ENCODE measurements around the gene ANKFN1. TPM values are rescaled to one million over a fixed set of nuclear protein-coding genes. Genes with fewer than 3 reads are reported as not detected.

Gene ANKFN1
- total RNA-seq, 4 donors from 2014 or later: 0.13 to 1.4 (median 0.75) TPM

DNA sequence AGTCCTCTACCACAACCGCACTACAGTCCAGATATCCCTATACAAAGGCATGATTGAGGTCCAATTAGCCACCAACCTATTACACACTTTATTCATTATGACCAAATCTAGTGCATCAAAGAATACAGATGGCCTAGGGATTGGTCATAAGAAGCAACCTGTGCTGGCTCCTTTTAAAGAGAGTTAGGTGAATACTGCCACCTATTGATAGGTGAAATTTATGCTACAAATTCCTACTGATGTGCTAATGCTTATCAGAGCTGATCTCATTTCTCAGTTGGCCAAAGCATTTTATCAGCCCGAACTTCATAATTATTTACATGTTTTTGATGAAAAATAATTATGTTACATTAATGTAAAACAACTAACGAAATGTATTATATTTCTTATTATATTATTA, 166.3 kb downstream of the ANKFN1 start:
- Histone ChIP-seq H3K4me1 (no peaks in the 10 kb centered on the region), H3K4me3 (no peak overlapping the region), H3K36me3 (no peaks in the 10 kb centered on the region), H3K27ac (no peak overlapping the region), H3K9me3 (no peaks in the 10 kb centered on the region), H3K27me3 (peaks cover 21% of the 10 kb centered on the region)
- 54 to 69% methylated on average over 3 of the region's 3 CpGs for WGBS, 2 donors (ENCODE audit: low coverage in 1 of 2)
- TF ChIP-seq, protein P1, sequence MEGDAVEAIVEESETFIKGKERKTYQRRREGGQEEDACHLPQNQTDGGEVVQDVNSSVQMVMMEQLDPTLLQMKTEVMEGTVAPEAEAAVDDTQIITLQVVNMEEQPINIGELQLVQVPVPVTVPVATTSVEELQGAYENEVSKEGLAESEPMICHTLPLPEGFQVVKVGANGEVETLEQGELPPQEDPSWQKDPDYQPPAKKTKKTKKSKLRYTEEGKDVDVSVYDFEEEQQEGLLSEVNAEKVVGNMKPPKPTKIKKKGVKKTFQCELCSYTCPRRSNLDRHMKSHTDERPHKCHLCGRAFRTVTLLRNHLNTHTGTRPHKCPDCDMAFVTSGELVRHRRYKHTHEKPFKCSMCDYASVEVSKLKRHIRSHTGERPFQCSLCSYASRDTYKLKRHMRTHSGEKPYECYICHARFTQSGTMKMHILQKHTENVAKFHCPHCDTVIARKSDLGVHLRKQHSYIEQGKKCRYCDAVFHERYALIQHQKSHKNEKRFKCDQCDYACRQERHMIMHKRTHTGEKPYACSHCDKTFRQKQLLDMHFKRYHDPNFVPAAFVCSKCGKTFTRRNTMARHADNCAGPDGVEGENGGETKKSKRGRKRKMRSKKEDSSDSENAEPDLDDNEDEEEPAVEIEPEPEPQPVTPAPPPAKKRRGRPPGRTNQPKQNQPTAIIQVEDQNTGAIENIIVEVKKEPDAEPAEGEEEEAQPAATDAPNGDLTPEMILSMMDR (IDR thresholded peaks at IDR 0.05): peak in 2 of 4 experiments; percentile 19 to 57
- no peak for TF ChIP-seq EP300 (IDR thresholded peaks at IDR 0.05)
- no peak for ATAC-seq

DNA sequence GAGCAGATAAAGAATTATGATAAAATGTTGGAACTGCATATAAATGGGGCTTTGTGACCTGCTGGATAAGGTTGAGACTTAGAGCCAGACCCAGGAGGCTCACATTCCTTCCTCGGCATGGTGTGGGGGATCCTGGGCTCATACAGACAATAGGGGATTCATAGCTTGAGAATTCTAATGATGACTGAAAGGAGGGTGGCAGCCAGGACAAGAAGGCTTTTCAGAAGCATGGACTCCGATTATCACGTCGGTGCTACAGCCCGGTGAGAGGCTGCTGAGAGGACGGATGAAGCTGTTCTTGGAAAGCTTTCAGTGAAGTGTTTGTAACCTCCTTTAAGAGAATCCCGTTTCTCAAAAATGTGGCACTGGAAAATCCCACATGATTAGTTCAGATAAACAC, 167.2 kb downstream of the ANKFN1 start:
- no peak overlapping the region for H3K27ac ChIP-seq
- H3K9me3 ChIP-seq: no peaks in the 10 kb centered on the region
- ATAC-seq: no peak
- H3K27me3 ChIP-seq: peaks cover 21% of the 10 kb centered on the region
- H3K36me3 ChIP-seq: no peaks in the 10 kb centered on the region
- no peak overlapping the region for H3K4me3 ChIP-seq
- no peaks in the 10 kb centered on the region for H3K4me1 ChIP-seq
- TF ChIP-seq, protein P1 (IDR thresholded peaks at IDR 0.05): no peak
- TF ChIP-seq POLR2A (IDR thresholded peaks at IDR 0.05): no peak
- TF ChIP-seq EP300 (IDR thresholded peaks at IDR 0.05): no peak
- TF ChIP-seq POLR2AphosphoS5 (IDR thresholded peaks at IDR 0.05): no peak
- WGBS, 2 donors (ENCODE audit: low coverage in 1 of 2): 14 to 20% methylated on average over 7 of the region's 7 CpGs

DNA sequence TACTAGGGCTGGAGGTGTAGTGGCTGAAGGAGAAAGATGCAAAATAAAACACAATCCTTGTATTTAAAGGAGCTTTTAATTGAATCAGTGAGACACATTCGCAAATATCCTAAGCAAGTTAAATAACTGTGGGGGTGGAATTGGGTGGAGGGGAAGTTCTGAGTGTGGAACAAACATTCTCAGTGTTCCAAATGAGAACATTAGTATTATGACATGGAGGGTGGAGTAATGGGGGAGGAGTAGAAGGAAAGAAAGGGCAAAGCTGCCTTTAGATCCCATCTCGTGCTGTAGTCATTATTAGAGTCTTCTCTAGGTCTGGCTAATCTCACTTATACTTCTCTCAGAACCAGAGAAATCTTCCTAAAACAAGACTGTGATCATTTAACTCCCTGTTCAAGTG, 169.7 kb downstream of the ANKFN1 start:
- H3K27ac ChIP-seq: no peak overlapping the region

DNA sequence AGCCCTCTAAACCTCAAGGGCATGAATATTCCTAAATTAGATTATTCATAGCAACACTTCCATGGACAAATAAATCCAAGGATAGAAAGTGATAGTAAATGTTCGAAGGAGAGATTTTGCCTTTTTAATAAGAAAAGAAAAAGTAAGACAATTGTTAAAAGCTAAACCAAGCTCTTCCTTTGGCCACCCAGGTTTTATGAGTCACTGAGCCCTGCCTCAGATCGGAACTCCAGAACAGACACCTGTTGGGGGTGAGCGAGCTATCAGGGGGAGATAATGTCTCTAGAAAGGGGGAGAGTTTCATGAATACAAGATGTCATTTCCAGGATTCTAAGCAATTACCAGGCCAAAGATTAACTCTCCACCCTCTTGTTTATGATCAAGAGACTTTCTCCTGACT, 171.4 kb downstream of the ANKFN1 start:
- 53 to 83% methylated on average over 1 to 3 of the region's 3 CpGs for WGBS, 2 donors (ENCODE audit: low coverage in 1 of 2)
- H3K4me1 ChIP-seq: no peaks in the 10 kb centered on the region
- no peaks in the 10 kb centered on the region for H3K9me3 ChIP-seq
- H3K27me3 ChIP-seq: peaks cover 21% of the 10 kb centered on the region
- no peak for ATAC-seq
- H3K27ac ChIP-seq: no peak overlapping the region
- TF ChIP-seq EP300 (IDR thresholded peaks at IDR 0.05) (no peak), POLR2A (IDR thresholded peaks at IDR 0.05) (no peak), POLR2AphosphoS5 (IDR thresholded peaks at IDR 0.05) (no peak)
- TF ChIP-seq, protein P1 (IDR thresholded peaks at IDR 0.05): no peak
- H3K4me3 ChIP-seq: no peak overlapping the region
- H3K36me3 ChIP-seq: no peaks in the 10 kb centered on the region

More for the DNA sequence above, 169.7 kb downstream of the ANKFN1 start:
- Histone ChIP-seq H3K4me3 (no peak overlapping the region), H3K4me1 (no peaks in the 10 kb centered on the region), H3K27me3 (peaks cover 21% of the 10 kb centered on the region), H3K36me3 (no peaks in the 10 kb centered on the region), H3K9me3 (no peaks in the 10 kb centered on the region)
- ATAC-seq: no peak
- 52% methylated on average over 2 of the region's 2 CpGs for WGBS, 2 donors (ENCODE audit: low coverage in 1 of 2)
- TF ChIP-seq POLR2AphosphoS5 (IDR thresholded peaks at IDR 0.05): no peak
- TF ChIP-seq, protein P1 (IDR thresholded peaks at IDR 0.05): no peak
- no peak for TF ChIP-seq POLR2A (IDR thresholded peaks at IDR 0.05)
- TF ChIP-seq EP300 (IDR thresholded peaks at IDR 0.05): no peak

DNA sequence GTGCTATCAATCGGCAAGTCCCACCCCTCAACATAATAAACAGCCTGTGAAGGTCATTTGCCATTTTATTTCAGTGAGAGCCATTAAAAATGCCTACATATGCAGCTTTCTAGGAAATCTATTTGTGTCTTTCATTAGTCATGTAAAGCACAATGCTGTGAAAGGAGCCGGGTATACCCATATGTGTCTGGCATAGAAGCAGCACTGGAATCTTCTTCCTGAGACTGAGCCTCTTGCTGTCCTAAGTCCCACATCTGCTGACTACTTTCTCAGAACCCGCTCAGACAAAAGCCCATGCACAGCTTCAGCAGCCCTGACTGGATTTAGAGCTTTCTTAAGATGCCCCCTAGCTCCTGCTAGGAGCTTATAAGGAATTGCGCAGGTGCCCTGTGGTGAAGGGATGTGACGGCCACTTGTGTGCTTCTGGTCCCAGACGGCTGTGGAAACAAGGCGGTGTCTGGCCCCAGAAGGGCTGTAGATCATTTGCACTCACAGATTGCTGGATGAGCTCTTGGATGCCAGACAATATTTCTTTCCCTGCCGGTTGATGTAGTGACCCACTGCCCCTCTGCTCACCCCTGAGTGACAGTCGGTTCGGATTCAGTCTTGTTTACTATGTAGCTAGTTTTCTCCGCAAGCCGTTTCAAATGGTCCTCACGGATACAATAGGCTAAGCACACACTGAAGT, 172.2 kb downstream of the ANKFN1 start:
- H3K27ac ChIP-seq: no peak overlapping the region
- no peak overlapping the region for H3K4me3 ChIP-seq
- ATAC-seq: no peak
- TF ChIP-seq EP300 (IDR thresholded peaks at IDR 0.05): no peak
- TF ChIP-seq POLR2A (IDR thresholded peaks at IDR 0.05): no peak
- TF ChIP-seq POLR2AphosphoS5 (IDR thresholded peaks at IDR 0.05): no peak
- TF ChIP-seq, protein P1 (IDR thresholded peaks at IDR 0.05): no peak
- H3K9me3 ChIP-seq: no peaks in the 10 kb centered on the region
- H3K4me1 ChIP-seq: no peaks in the 10 kb centered on the region
- H3K27me3 ChIP-seq: peaks cover 13% of the 10 kb centered on the region
- H3K36me3 ChIP-seq: no peaks in the 10 kb centered on the region
- 43 to 67% methylated on average over 6 to 11 of the region's 13 CpGs for WGBS, 2 donors (ENCODE audit: low coverage in 1 of 2)
